ENCODE data around the gene ELOA. TPM values are rescaled to one million over a fixed set of nuclear protein-coding genes. Genes with fewer than 3 reads are reported as not detected.

Gene ELOA
- total and polyA plus RNA-seq, 9 of the 15 experiments (the other 6 are each of a cell fraction or from before 2014, with no cell fraction given) = 31.9 to 98.6 (median 61.3) TPM

DNA sequence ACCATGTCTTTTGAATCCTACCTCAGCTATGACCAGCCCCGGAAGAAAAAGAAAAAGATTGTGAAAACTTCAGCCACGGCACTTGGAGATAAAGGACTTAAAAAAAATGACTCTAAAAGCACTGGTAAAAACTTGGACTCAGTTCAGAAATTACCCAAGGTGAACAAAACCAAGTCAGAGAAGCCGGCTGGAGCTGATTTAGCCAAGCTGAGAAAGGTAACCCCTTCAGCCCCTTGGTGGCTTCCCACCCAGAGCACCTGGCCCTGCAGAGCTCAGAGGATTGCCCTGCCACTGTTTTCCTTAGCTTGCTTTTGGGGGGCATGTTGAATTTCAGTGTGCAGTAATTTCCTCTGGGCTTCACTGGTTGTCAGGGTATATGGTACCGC is 8.5 kb downstream of the ELOA start:
- FAIRE-seq (no peak), DNase-seq (ENCODE audit: extremely low read depth in 1 of 4, low spot score in 3 of 4) (no peak), ATAC-seq (no peak)
- ChIA-PET POLR2A (interaction anchor here (0.7 to 0.8 kb wide), 4 partner anchors 20 to 342 kb away, joined by 3 to 5 read pairs (median 4); no protein-coding TSS in a partner anchor), CTCF (ENCODE audit: low intra/inter-chr PET ratio) (interaction anchor here (0.6 to 2.0 kb wide), 3 partner anchors 93 to 1133 kb away, joined by 3 to 8 read pairs (median 3); no protein-coding TSS in a partner anchor)
- in situ Hi-C loops (cut with MboI) = no loop called here
- H3K4me3 ChIP-seq = no peak overlapping the region
- peaks cover 50% of the 10 kb centered on the region for H3K79me2 ChIP-seq (ENCODE audit: control insufficient read depth, insufficient read depth, low read length)
- no peaks in the 10 kb centered on the region for H3K27me3 ChIP-seq (ENCODE audit: control insufficient read depth in 2 of 2, insufficient read depth in 2 of 2, low read length in 2 of 2)
- no peaks in the 10 kb centered on the region for H3K9me3 ChIP-seq (replicated peaks; ENCODE audit: control insufficient read depth, insufficient read depth, low read depth, low read length)
- no peaks in the 10 kb centered on the region for H3K9me1 ChIP-seq (ENCODE audit: control insufficient read depth, insufficient read depth, low read length)
- H3K36me3 ChIP-seq (ENCODE audit: control insufficient read depth, insufficient read depth, low read length) = peaks cover 99% of the 10 kb centered on the region
- TF ChIP-seq ELF4 (CRISPR knock-in tag; IDR thresholded peaks at IDR 0.05) (no peak), GABPB1 (CRISPR knock-in tag; IDR thresholded peaks at IDR 0.05) (0 out of 2 replicates have a peak, but pooled peaks have one; percentile 16)
- WGBS (ENCODE audit: insufficient coverage, low coverage, missing lambda C conversion rate) = 88% methylated on average over 4 of the region's 4 CpGs
- peaks cover 31% of the 10 kb centered on the region for H4K20me1 ChIP-seq (replicated peaks; ENCODE audit: control insufficient read depth, insufficient read depth, low read length)
- H3K4me1 ChIP-seq (replicated peaks in 1 of 2; ENCODE audit: control insufficient read depth in 2 of 2, insufficient read depth in 2 of 2, low read length in 2 of 2) = peaks cover 0 to 11% of the 10 kb centered on the region in 2 experiments; a peak in 2 of 5 replicates
- no peak overlapping the region for H3K27ac ChIP-seq (ENCODE audit: extremely low read depth, low read depth, low read length)
- intact Hi-C loops (cut with micrococcal nuclease) = loop anchor here (1.0 kb wide), 1 partner anchor 207 kb away; no protein-coding TSS in a partner anchor
- no peak overlapping the region for H3K4me2 ChIP-seq (ENCODE audit: insufficient read depth, low read length)
- BruUV-seq (replicated peaks) = no TSS peak
- H3K9ac ChIP-seq (ENCODE audit: insufficient read depth in 1 of 2, low read depth in 2 of 2, low read length in 2 of 2) = no peak overlapping the region
- no peak overlapping the region for H2AFZ ChIP-seq (ENCODE audit: low read depth, low read length)

DNA sequence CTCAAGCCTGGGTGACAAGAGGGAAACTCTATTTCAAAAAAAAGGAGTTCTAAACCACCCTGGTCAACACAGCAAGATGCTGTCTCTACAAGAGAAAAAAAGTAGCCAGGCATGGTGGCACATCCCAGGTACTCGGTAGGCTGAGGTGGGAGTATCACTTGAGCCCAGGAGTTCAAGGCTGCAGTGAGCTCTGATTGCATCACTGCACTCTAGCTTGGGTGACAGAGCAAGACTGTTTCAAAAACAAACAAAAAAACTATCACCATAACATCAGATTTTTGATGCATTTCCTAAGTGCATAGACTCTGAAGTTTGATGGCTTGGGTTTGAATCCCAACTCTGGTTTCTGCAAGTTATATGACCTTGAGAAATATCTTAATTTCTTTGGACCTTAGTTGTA is 9.6 kb downstream of the ELOA start:
- 100% methylated on average over 1 of the region's 1 CpG for WGBS (ENCODE audit: insufficient coverage, low coverage, missing lambda C conversion rate)
- no peak overlapping the region for H2AFZ ChIP-seq (ENCODE audit: low read depth, low read length)
- H3K27ac ChIP-seq (ENCODE audit: extremely low read depth, low read depth, low read length) = no peak overlapping the region
- in situ Hi-C loops (cut with MboI) (no loop called here), intact Hi-C loops (cut with micrococcal nuclease) (no loop called here)
- peaks cover 39% of the 10 kb centered on the region for H3K79me2 ChIP-seq (ENCODE audit: control insufficient read depth, insufficient read depth, low read length)
- no peak overlapping the region for H3K4me2 ChIP-seq (ENCODE audit: insufficient read depth, low read length)
- H4K20me1 ChIP-seq (replicated peaks; ENCODE audit: control insufficient read depth, insufficient read depth, low read length) = peaks cover 24% of the 10 kb centered on the region
- no peaks in the 10 kb centered on the region for H3K27me3 ChIP-seq (ENCODE audit: control insufficient read depth in 2 of 2, insufficient read depth in 2 of 2, low read length in 2 of 2)
- H3K9me1 ChIP-seq (ENCODE audit: control insufficient read depth, insufficient read depth, low read length) = no peaks in the 10 kb centered on the region
- ChIA-PET CTCF (ENCODE audit: low intra/inter-chr PET ratio) (interaction anchor here (0.6 kb wide), 1 partner anchor 12 kb away, joined by 3 read pairs; no protein-coding TSS in a partner anchor), POLR2A (interaction anchor here (2.8 kb wide), 1 partner anchor 8 kb away, joined by 15 read pairs; the partner anchor contains the start of gene ELOA)
- H3K9me3 ChIP-seq (replicated peaks; ENCODE audit: control insufficient read depth, insufficient read depth, low read depth, low read length) = no peaks in the 10 kb centered on the region
- peaks cover 0 to 3% of the 10 kb centered on the region in 2 experiments; a peak in 2 of 5 replicates for H3K4me1 ChIP-seq (replicated peaks in 1 of 2; ENCODE audit: control insufficient read depth in 2 of 2, insufficient read depth in 2 of 2, low read length in 2 of 2)
- FAIRE-seq = no peak
- peaks cover 99% of the 10 kb centered on the region for H3K36me3 ChIP-seq (ENCODE audit: control insufficient read depth, insufficient read depth, low read length)
- ATAC-seq = no peak
- H3K9ac ChIP-seq (ENCODE audit: insufficient read depth in 1 of 2, low read depth in 2 of 2, low read length in 2 of 2) = no peak overlapping the region
- TF ChIP-seq ATF7 (IDR thresholded peaks at IDR 0.05) (no peak), SUPT5H (IDR thresholded peaks at IDR 0.05) (no peak), CEBPG (CRISPR knock-in tag; IDR thresholded peaks at IDR 0.05) (no peak), CEBPG (tag; conservative IDR thresholded peaks at IDR 0.05 in 1 of 2, IDR thresholded peaks at IDR 0.05 in 1 of 2) (0 out of 4 replicates have a peak, but pooled peaks of 1 of the 2 experiments have one; percentile 17), EZH2 (IDR thresholded peaks at IDR 0.05; ENCODE audit: borderline replicate concordance, low read depth, low read length) (no peak), SRSF9 (IDR thresholded peaks at IDR 0.05; ENCODE audit: borderline replicate concordance, low read depth, low read length) (no peak), SAFB2 (IDR thresholded peaks at IDR 0.05; ENCODE audit: borderline replicate concordance, low read depth, low read length, severe bottlenecking) (no peak), ZNF780A (CRISPR knock-in tag; IDR thresholded peaks at IDR 0.05) (no peak)
- TF ChIP-seq, protein P1, sequence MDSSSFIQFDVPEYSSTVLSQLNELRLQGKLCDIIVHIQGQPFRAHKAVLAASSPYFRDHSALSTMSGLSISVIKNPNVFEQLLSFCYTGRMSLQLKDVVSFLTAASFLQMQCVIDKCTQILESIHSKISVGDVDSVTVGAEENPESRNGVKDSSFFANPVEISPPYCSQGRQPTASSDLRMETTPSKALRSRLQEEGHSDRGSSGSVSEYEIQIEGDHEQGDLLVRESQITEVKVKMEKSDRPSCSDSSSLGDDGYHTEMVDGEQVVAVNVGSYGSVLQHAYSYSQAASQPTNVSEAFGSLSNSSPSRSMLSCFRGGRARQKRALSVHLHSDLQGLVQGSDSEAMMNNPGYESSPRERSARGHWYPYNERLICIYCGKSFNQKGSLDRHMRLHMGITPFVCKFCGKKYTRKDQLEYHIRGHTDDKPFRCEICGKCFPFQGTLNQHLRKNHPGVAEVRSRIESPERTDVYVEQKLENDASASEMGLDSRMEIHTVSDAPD (CRISPR knock-in tag; IDR thresholded peaks at IDR 0.05) = no peak
- TF ChIP-seq, protein P2, sequence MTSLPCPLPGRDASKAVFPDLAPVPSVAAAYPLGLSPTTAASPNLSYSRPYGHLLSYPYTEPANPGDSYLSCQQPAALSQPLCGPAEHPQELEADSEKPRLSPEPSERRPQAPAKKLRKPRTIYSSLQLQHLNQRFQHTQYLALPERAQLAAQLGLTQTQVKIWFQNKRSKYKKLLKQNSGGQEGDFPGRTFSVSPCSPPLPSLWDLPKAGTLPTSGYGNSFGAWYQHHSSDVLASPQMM (CRISPR knock-in tag; IDR thresholded peaks at IDR 0.05) = no peak
- no TSS peak for BruUV-seq (replicated peaks)
- H3K4me3 ChIP-seq = no peak overlapping the region
- DNase-seq (ENCODE audit: extremely low read depth in 1 of 4, low spot score in 3 of 4) = no peak

Measured in K562 (cell line).